Measurements from ENCODE around the gene TMPRSS15. TPM values are rescaled to one million over a fixed set of nuclear protein-coding genes. Genes with fewer than 3 reads are reported as not detected.
"Not testable (repeated sequence)": the region's sequence is repeated elsewhere in the genome, so short reads cannot be mapped to it uniquely, and the experiment has no call there.

TMPRSS15 gene
- total RNA-seq, 1 donor from 2014 or later, result not detected

DNA sequence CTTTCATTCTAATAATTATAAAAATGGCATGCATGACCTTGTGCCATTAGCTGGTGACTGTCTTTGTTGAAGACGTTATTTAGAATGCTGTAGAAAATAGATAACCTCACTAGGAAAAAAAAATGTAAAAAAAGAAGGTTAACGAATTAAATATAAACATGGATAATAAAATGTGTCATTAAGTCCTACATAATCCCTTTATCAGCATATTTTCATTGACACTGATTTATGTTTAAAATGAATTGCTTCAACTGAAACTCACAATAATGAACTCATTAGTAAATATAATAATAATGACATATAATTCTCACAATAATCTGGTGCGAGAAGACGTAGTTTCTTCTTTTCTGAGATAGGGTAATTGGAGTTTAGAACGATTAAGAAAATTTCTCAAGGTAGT lies 4.7 kb downstream of the TMPRSS15 start:
- Mint-ChIP-seq H3K9me3 (ENCODE audit: low read depth) (peaks cover 11% of the 10 kb centered on the region), H3K27me3 (ENCODE audit: low read depth) (no peaks in the 10 kb centered on the region), H3K4me1 (ENCODE audit: low read depth) (peaks cover 7% of the 10 kb centered on the region), H3K27ac (ENCODE audit: unreplicated experiment) (no peak overlapping the region), H3K36me3 (ENCODE audit: low read depth) (no peaks in the 10 kb centered on the region), H3K4me3 (ENCODE audit: unreplicated experiment) (no peak overlapping the region)
- TF ChIP-seq, protein P1, sequence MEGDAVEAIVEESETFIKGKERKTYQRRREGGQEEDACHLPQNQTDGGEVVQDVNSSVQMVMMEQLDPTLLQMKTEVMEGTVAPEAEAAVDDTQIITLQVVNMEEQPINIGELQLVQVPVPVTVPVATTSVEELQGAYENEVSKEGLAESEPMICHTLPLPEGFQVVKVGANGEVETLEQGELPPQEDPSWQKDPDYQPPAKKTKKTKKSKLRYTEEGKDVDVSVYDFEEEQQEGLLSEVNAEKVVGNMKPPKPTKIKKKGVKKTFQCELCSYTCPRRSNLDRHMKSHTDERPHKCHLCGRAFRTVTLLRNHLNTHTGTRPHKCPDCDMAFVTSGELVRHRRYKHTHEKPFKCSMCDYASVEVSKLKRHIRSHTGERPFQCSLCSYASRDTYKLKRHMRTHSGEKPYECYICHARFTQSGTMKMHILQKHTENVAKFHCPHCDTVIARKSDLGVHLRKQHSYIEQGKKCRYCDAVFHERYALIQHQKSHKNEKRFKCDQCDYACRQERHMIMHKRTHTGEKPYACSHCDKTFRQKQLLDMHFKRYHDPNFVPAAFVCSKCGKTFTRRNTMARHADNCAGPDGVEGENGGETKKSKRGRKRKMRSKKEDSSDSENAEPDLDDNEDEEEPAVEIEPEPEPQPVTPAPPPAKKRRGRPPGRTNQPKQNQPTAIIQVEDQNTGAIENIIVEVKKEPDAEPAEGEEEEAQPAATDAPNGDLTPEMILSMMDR (IDR thresholded peaks at IDR 0.05), result no peak
- DNase-seq (ENCODE audit: low spot score), result no peak

DNA sequence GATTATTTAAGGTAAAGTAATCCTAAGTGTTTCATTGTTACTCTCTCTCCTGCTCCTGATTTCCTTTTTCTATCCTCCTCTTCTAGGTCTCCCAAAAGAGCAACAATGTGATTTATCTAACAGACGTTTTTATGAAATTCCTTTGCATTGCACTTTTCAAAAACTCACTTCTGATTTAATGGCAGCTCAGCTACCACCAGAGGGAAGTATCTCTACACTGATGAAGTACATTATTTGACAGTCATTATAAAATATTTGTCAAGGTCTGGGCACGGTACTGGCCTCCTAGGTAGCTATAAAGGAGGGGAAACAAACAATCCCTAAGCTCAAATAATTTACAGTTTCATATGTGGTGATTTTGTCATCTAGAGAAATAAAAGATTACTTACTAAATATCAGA lies 15.6 kb downstream of the TMPRSS15 start:
- H3K9me3 Mint-ChIP-seq (ENCODE audit: low read depth), result peaks cover 3% of the 10 kb centered on the region
- TF ChIP-seq, protein P1 (IDR thresholded peaks at IDR 0.05), result peak; percentile 71
- no peak for DNase-seq (ENCODE audit: low spot score)
- H3K27ac Mint-ChIP-seq (ENCODE audit: unreplicated experiment), result no peak overlapping the region
- H3K36me3 Mint-ChIP-seq (ENCODE audit: low read depth), result no peaks in the 10 kb centered on the region
- no peak overlapping the region for H3K4me3 Mint-ChIP-seq (ENCODE audit: unreplicated experiment)
- peaks cover 15% of the 10 kb centered on the region for H3K4me1 Mint-ChIP-seq (ENCODE audit: low read depth)
- no peaks in the 10 kb centered on the region for H3K27me3 Mint-ChIP-seq (ENCODE audit: low read depth)

DNA sequence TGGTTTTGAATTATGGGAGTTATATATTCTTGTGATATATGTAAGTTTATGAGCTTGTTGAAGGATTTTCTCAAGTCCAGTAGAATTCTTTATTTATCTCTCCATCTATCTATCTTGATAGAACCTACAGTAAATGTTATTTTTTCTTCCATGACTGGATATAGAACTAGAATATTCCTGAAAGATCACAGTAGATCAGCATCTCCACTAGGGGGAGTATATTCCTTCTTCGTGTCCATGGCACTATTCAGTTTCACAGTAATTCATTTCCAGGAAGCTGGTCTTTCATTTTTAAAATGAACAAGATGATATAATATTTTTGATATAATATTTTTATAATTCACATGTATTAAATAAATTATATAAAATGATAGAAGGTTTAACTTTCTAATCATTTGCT lies 18.8 kb downstream of the TMPRSS15 start:
- H3K27me3 Mint-ChIP-seq (ENCODE audit: low read depth), result no peaks in the 10 kb centered on the region
- TF ChIP-seq, protein P1 (IDR thresholded peaks at IDR 0.05), result peak; percentile 79
- H3K36me3 Mint-ChIP-seq (ENCODE audit: low read depth), result no peaks in the 10 kb centered on the region
- no peak for DNase-seq (ENCODE audit: low spot score)
- peaks cover 31% of the 10 kb centered on the region for H3K4me1 Mint-ChIP-seq (ENCODE audit: low read depth)
- H3K27ac Mint-ChIP-seq (ENCODE audit: unreplicated experiment), result no peak overlapping the region
- no peaks in the 10 kb centered on the region for H3K9me3 Mint-ChIP-seq (ENCODE audit: low read depth)
- no peak overlapping the region for H3K4me3 Mint-ChIP-seq (ENCODE audit: unreplicated experiment)

DNA sequence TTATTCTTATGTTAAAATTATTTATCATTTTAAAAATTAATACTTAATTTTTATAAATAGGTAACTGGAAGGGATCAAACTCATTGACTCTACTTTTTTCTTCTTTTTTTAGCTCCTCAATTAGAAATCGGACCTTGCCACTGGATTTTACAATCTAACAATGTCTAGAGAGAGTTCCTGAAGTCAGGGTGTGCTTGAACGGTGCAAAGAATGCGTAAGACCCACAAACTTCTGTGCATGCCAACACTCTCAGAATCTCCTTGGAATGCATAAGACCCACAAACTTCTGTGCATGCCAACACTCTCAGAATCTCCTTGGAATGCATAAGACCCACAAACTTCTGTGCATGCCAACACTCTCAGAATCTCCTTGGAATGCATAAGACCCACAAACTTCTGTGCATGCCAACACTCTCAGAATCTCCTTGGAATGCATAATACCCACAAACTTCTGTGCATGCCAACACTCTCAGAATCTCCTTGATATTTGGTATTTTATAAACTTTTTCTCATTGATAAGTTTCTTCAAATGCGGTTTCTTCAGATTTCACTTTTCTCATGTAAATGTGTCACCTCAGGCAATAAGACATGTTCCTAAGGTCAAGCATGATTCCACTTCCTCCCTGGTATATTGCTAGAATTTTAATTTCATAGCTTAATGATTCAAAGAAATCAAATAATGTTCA lies 20.5 kb downstream of the TMPRSS15 start:
- Mint-ChIP-seq H3K4me1 (ENCODE audit: low read depth) (peaks cover 31% of the 10 kb centered on the region), H3K27ac (ENCODE audit: unreplicated experiment) (peak overlapping the region; percentile 30)
- DNase-seq (ENCODE audit: low spot score); H3K9me3 Mint-ChIP-seq (ENCODE audit: low read depth); H3K27me3 Mint-ChIP-seq (ENCODE audit: low read depth); H3K36me3 Mint-ChIP-seq (ENCODE audit: low read depth); H3K4me3 Mint-ChIP-seq (ENCODE audit: unreplicated experiment): not testable (repeated sequence)

DNA sequence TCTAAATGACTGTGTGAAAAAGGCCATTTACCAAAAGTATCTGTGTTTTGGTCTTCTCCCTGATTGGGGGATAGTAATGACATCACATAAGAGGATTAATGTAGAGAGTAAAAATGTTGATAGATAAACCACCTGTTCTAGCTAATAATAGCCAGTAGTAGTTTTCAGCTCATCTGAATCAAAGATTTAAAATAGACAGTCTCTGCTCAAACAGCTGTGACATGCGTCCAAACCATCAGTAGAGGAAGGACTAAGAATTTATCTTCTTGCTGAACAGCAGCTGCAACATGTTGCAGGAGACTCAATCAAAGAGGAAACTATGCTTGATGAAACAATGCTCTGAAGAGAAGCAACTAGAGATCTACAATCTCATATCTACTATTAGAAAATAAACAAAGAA lies 21.4 kb downstream of the TMPRSS15 start:
- no peaks in the 10 kb centered on the region for H3K36me3 Mint-ChIP-seq (ENCODE audit: low read depth)
- no peaks in the 10 kb centered on the region for H3K9me3 Mint-ChIP-seq (ENCODE audit: low read depth)
- no peaks in the 10 kb centered on the region for H3K27me3 Mint-ChIP-seq (ENCODE audit: low read depth)
- TF ChIP-seq, protein P1 (IDR thresholded peaks at IDR 0.05), result no peak
- H3K27ac Mint-ChIP-seq (ENCODE audit: unreplicated experiment), result no peak overlapping the region
- no peak overlapping the region for H3K4me3 Mint-ChIP-seq (ENCODE audit: unreplicated experiment)
- DNase-seq (ENCODE audit: low spot score), result no peak
- H3K4me1 Mint-ChIP-seq (ENCODE audit: low read depth), result peaks cover 34% of the 10 kb centered on the region

DNA sequence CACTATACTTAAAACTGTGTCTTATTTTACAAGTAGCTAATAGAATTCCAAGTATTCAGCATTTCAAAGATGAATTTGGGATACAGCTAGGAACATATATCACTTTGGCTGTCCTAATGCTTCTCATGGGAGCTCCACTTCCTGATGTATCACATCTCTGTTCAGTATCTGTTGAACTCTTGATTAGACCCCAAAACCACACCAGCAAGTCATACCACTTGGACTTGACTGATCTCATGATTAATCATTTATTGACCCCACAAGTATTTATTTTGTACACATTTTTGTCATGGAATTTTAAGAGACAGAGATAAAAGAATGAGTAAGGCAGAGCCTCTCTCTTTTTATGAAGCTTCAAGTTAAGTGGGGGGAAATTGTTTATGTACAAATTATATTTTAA lies 30.0 kb downstream of the TMPRSS15 start:
- Mint-ChIP-seq H3K36me3 (ENCODE audit: low read depth) (no peaks in the 10 kb centered on the region), H3K9me3 (ENCODE audit: low read depth) (no peaks in the 10 kb centered on the region), H3K27ac (ENCODE audit: unreplicated experiment) (no peak overlapping the region), H3K4me1 (ENCODE audit: low read depth) (peaks cover 5% of the 10 kb centered on the region), H3K27me3 (ENCODE audit: low read depth) (no peaks in the 10 kb centered on the region), H3K4me3 (ENCODE audit: unreplicated experiment) (no peak overlapping the region)
- TF ChIP-seq, protein P1 (IDR thresholded peaks at IDR 0.05), result no peak
- no peak for DNase-seq (ENCODE audit: low spot score)
